ENCODE results near the gene SMG6.

GRCh38 chr17:2171702-2172076, 131.9 kb downstream of the SMG6 start:
- TF ChIP-seq EZH2 (IDR thresholded peaks at IDR 0.05; ENCODE audit: insufficient read depth, poor library complexity, severe bottlenecking), result no peak
- TF ChIP-seq EZH2phosphoT487 (IDR thresholded peaks at IDR 0.05; ENCODE audit: insufficient read depth, low read depth), result no peak
